WTC11 (cell line): ENCODE data around the gene MEGF11. TPM values are rescaled to one million over a fixed set of nuclear protein-coding genes. Genes with fewer than 3 reads are reported as not detected.

Experiments
- ATAC-seq: fragments of 200-7000 bp; cut with Tn5 transposase; 2 replicates; pipeline ENCODE4 v1.10.0; 2021; ENCODE audit warnings: mild to moderate bottlenecking, moderate library complexity
- CTCF ChIA-PET: fragments of 300-600 bp; sonication (Branson Sonifier 250); formaldehyde crosslinking; loops from one replicate; lab custom pipeline; 2021; ENCODE audit warnings: antibody characterized with exemption; lab: Charles Lee
- POLR2A ChIA-PET: fragments of 350-600 bp; sonication (Branson Sonifier 250); formaldehyde crosslinking; loops from one replicate; lab custom pipeline; 2021; ENCODE audit warnings: antibody characterized with exemption; lab: Charles Lee
- DNase-seq: peaks from one replicate; pipeline ENCODE4 v3.0.0; 2021; ENCODE audit warnings: low spot score
- H3K27ac Mint-ChIP-seq: 2 replicates; pipeline ENCODE4 v1.8.0; 2021; ENCODE audit warnings: mixed read lengths
- H3K27me3 Mint-ChIP-seq: 2 replicates; pipeline ENCODE4 v1.8.0; 2021; ENCODE audit warnings: low read depth, mild to moderate bottlenecking, moderate library complexity, mixed read lengths
- H3K36me3 Mint-ChIP-seq: 2 replicates; pipeline ENCODE4 v1.8.0; 2021; ENCODE audit warnings: mixed read lengths
- H3K4me1 Mint-ChIP-seq: 2 replicates; pipeline ENCODE4 v1.8.0; 2022; ENCODE audit warnings: mixed read lengths
- H3K4me3 Mint-ChIP-seq: 2 replicates; pipeline ENCODE4 v1.8.0; 2021; ENCODE audit warnings: mild to moderate bottlenecking, moderate library complexity, mixed read lengths
- H3K9me3 Mint-ChIP-seq: 2 replicates; pipeline ENCODE4 v1.8.0; 2021; ENCODE audit warnings: mixed read lengths
- CBFB ChIP-seq: sonication (generic); formaldehyde crosslinking; IDR thresholded peaks from 2 replicates; pipeline ENCODE4 v1.8.1; 2022; ENCODE audit warnings: mild to moderate bottlenecking, low read depth, missing genetic modification reagents
- CREB1 ChIP-seq: sonication (generic); formaldehyde crosslinking; IDR thresholded peaks from 2 replicates; pipeline ENCODE4 v1.8.0; 2023; ENCODE audit warnings: mild to moderate bottlenecking, missing genetic modification reagents
- ELF4 ChIP-seq: sonication (generic); formaldehyde crosslinking; IDR thresholded peaks from 2 replicates; pipeline ENCODE4 v1.8.1; 2022; ENCODE audit warnings: low read depth, mild to moderate bottlenecking, moderate library complexity, missing genetic modification reagents
- ESRRA ChIP-seq: sonication (generic); formaldehyde crosslinking; IDR thresholded peaks from 2 replicates; pipeline ENCODE4 v1.8.1; 2022; ENCODE audit warnings: mild to moderate bottlenecking, missing genetic modification reagents, borderline replicate concordance
- FOXK1 ChIP-seq: sonication (generic); formaldehyde crosslinking; IDR thresholded peaks from 2 replicates; pipeline ENCODE4 v1.8.0; 2022; ENCODE audit warnings: mild to moderate bottlenecking, moderate library complexity, missing genetic modification reagents
- FOXP1 ChIP-seq: sonication (generic); formaldehyde crosslinking; IDR thresholded peaks from 2 replicates; pipeline ENCODE4 v1.8.0; 2022; ENCODE audit warnings: missing genetic modification reagents, mild to moderate bottlenecking, moderate library complexity, borderline replicate concordance
- GRHL2 ChIP-seq: fragments of 250-450 bp; sonication (Bioruptor Pico); IDR thresholded peaks from 2 replicates; pipeline ENCODE4 v1.8.0; 2022; ENCODE audit warnings: mild to moderate bottlenecking, moderate library complexity; ENCODE audit not compliant: insufficient replicate concordance, severe bottlenecking
- JAZF1 ChIP-seq: fragments of 250-450 bp; sonication (Bioruptor Pico); IDR thresholded peaks from 2 replicates; pipeline ENCODE4 v1.9.0; 2021; ENCODE audit warnings: moderate library complexity, mild to moderate bottlenecking, inconsistent platforms
- JUN ChIP-seq: sonication (generic); formaldehyde crosslinking; IDR thresholded peaks from 2 replicates; pipeline ENCODE4 v1.8.0; 2023; ENCODE audit warnings: mild to moderate bottlenecking, missing genetic modification reagents
- KAT7 ChIP-seq: sonication (generic); formaldehyde crosslinking; IDR thresholded peaks from 2 replicates; pipeline ENCODE4 v1.8.1; 2023; ENCODE audit warnings: missing genetic modification reagents, mild to moderate bottlenecking, borderline replicate concordance
- MYBL2 ChIP-seq: sonication (generic); formaldehyde crosslinking; IDR thresholded peaks from 2 replicates; pipeline ENCODE4 v1.8.1; 2023; ENCODE audit warnings: mild to moderate bottlenecking, moderate library complexity, missing genetic modification reagents
- NFATC4 ChIP-seq: fragments of 250-450 bp; sonication (Bioruptor Pico); IDR thresholded peaks from 2 replicates; pipeline ENCODE4 v1.9.0; 2021; ENCODE audit warnings: mild to moderate bottlenecking
- NR2C2 ChIP-seq: sonication (generic); formaldehyde crosslinking; IDR thresholded peaks from 2 replicates; pipeline ENCODE4 v1.8.0; 2022; ENCODE audit warnings: mild to moderate bottlenecking, missing genetic modification reagents
- NR3C1 ChIP-seq: sonication (generic); formaldehyde crosslinking; conservative IDR thresholded peaks from 2 replicates; pipeline ENCODE4 v1.8.1; 2023; ENCODE audit warnings: low read depth, mild to moderate bottlenecking, missing genetic modification reagents
- OVOL2 ChIP-seq: fragments of 250-450 bp; sonication (Bioruptor Pico); IDR thresholded peaks from 2 replicates; pipeline ENCODE4 v1.9.0; 2021; ENCODE audit warnings: mild to moderate bottlenecking, borderline replicate concordance
- SMAD3 ChIP-seq: sonication (generic); formaldehyde crosslinking; IDR thresholded peaks from 2 replicates; pipeline ENCODE4 v1.8.0; 2022; ENCODE audit warnings: missing genetic modification reagents, mild to moderate bottlenecking, borderline replicate concordance
- TEAD4 ChIP-seq: sonication (generic); formaldehyde crosslinking; IDR thresholded peaks from 2 replicates; pipeline ENCODE4 v1.8.0; 2022; ENCODE audit warnings: mild to moderate bottlenecking, missing genetic modification reagents
- ZBTB21 ChIP-seq: sonication (generic); formaldehyde crosslinking; IDR thresholded peaks from 2 replicates; pipeline ENCODE4 v1.8.1; 2023; ENCODE audit warnings: mild to moderate bottlenecking, missing genetic modification reagents, borderline replicate concordance
- total RNA-seq: library from RNA; stranded (reverse); gene quantifications from 3 replicates; pipeline ENCODE4 v1.2.3, GENCODE V29; 2021
- TF ChIP-seq, protein P1 (sequence below): sonication (generic); formaldehyde crosslinking; IDR thresholded peaks from 2 replicates; pipeline ENCODE4 v1.8.0; 2023; ENCODE audit warnings: mild to moderate bottlenecking, missing genetic modification reagents
- TF ChIP-seq, protein P2 (sequence below): sonication (generic); formaldehyde crosslinking; IDR thresholded peaks from 2 replicates; pipeline ENCODE4 v1.8.1; 2023; ENCODE audit warnings: mild to moderate bottlenecking, missing genetic modification reagents, borderline replicate concordance
- TF ChIP-seq, protein P3 (sequence below): sonication (generic); formaldehyde crosslinking; IDR thresholded peaks from 2 replicates; pipeline ENCODE4 v1.8.0; 2022; ENCODE audit warnings: mild to moderate bottlenecking, missing genetic modification reagents
- TF ChIP-seq, protein P4 (sequence below): sonication (generic); formaldehyde crosslinking; IDR thresholded peaks from 2 replicates; pipeline ENCODE4 v1.8.0; 2022; ENCODE audit warnings: missing genetic modification reagents

MEGF11 gene
- total RNA-seq, 1 experiment from 2014 or later: 3.3 TPM

DNA sequence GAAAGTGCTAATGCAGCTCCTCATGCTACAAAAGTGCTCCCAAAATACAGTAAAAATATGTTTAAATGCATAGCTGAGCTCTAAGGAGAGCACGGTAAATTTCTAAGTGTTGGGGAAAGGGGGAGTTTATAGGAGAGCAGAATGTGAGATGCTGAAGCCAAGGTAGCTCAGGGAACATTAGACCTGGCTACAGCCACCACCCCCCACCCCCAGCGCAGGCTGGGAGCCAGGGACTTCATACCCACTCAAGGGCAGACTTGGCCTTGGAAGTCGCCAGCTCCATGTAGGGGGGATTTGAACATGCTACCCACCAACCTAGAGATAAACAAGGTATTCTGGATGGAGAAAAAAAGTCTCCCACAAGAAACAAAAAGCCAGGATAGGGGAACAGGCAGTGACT is 142.2 kb downstream of the MEGF11 start:
- Mint-ChIP-seq H3K4me3 (no peak overlapping the region), H3K27me3 (no peaks in the 10 kb centered on the region), H3K36me3 (no peaks in the 10 kb centered on the region), H3K4me1 (peaks cover 28% of the 10 kb centered on the region), H3K27ac (no peak overlapping the region), H3K9me3 (no peaks in the 10 kb centered on the region)
- DNase-seq: no peak
- TF ChIP-seq ZBTB21 (no peak), NR2C2 (CRISPR knock-in tag) (no peak), ELF4 (CRISPR knock-in tag) (no peak), CREB1 (CRISPR knock-in tag) (no peak), FOXK1 (CRISPR knock-in tag) (no peak), NR3C1 (CRISPR knock-in tag) (no peak), JUN (CRISPR knock-in tag) (no peak), ESRRA (CRISPR knock-in tag) (no peak), NFATC4 (CRISPR knock-in tag) (no peak), KAT7 (CRISPR knock-in tag) (no peak), CBFB (CRISPR knock-in tag) (no peak)
- TF ChIP-seq, protein P1, sequence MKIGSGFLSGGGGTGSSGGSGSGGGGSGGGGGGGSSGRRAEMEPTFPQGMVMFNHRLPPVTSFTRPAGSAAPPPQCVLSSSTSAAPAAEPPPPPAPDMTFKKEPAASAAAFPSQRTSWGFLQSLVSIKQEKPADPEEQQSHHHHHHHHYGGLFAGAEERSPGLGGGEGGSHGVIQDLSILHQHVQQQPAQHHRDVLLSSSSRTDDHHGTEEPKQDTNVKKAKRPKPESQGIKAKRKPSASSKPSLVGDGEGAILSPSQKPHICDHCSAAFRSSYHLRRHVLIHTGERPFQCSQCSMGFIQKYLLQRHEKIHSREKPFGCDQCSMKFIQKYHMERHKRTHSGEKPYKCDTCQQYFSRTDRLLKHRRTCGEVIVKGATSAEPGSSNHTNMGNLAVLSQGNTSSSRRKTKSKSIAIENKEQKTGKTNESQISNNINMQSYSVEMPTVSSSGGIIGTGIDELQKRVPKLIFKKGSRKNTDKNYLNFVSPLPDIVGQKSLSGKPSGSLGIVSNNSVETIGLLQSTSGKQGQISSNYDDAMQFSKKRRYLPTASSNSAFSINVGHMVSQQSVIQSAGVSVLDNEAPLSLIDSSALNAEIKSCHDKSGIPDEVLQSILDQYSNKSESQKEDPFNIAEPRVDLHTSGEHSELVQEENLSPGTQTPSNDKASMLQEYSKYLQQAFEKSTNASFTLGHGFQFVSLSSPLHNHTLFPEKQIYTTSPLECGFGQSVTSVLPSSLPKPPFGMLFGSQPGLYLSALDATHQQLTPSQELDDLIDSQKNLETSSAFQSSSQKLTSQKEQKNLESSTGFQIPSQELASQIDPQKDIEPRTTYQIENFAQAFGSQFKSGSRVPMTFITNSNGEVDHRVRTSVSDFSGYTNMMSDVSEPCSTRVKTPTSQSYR: no peak
- TF ChIP-seq, protein P2, sequence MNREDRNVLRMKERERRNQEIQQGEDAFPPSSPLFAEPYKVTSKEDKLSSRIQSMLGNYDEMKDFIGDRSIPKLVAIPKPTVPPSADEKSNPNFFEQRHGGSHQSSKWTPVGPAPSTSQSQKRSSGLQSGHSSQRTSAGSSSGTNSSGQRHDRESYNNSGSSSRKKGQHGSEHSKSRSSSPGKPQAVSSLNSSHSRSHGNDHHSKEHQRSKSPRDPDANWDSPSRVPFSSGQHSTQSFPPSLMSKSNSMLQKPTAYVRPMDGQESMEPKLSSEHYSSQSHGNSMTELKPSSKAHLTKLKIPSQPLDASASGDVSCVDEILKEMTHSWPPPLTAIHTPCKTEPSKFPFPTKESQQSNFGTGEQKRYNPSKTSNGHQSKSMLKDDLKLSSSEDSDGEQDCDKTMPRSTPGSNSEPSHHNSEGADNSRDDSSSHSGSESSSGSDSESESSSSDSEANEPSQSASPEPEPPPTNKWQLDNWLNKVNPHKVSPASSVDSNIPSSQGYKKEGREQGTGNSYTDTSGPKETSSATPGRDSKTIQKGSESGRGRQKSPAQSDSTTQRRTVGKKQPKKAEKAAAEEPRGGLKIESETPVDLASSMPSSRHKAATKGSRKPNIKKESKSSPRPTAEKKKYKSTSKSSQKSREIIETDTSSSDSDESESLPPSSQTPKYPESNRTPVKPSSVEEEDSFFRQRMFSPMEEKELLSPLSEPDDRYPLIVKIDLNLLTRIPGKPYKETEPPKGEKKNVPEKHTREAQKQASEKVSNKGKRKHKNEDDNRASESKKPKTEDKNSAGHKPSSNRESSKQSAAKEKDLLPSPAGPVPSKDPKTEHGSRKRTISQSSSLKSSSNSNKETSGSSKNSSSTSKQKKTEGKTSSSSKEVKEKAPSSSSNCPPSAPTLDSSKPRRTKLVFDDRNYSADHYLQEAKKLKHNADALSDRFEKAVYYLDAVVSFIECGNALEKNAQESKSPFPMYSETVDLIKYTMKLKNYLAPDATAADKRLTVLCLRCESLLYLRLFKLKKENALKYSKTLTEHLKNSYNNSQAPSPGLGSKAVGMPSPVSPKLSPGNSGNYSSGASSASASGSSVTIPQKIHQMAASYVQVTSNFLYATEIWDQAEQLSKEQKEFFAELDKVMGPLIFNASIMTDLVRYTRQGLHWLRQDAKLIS (CRISPR knock-in tag): no peak
- TF ChIP-seq, protein P3, sequence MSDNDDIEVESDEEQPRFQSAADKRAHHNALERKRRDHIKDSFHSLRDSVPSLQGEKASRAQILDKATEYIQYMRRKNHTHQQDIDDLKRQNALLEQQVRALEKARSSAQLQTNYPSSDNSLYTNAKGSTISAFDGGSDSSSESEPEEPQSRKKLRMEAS: no peak
- POLR2A ChIA-PET: no interaction called here
- no peak for ATAC-seq
- CTCF ChIA-PET: no interaction called here

DNA sequence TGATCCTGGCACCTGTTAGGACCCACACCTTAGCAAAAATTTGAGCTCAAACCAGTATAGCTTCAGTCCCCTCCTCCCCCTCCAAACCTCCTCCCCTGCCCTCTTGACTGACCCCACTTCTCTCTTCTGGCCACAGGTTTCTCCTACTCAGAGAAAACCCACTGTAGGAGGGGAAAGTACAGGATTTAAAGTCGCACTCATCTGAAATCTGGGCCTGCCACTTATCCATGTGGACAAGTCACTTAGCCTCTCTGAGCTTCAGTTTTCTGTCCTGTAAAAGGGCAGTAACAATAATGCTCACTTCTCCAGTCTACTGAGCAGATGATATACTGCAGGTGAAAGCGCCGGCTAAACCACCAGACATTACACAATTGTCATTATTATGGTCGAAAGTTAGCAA is 142.7 kb downstream of the MEGF11 start:
- H3K27me3 Mint-ChIP-seq: no peaks in the 10 kb centered on the region
- TF ChIP-seq FOXP1 (CRISPR knock-in tag) (no peak), SMAD3 (CRISPR knock-in tag) (no peak), MYBL2 (CRISPR knock-in tag) (no peak), JAZF1 (CRISPR knock-in tag) (no peak), GRHL2 (CRISPR knock-in tag) (no peak), CBFB (CRISPR knock-in tag) (no peak), TEAD4 (CRISPR knock-in tag) (no peak), OVOL2 (no peak), CREB1 (CRISPR knock-in tag) (no peak)
- TF ChIP-seq, protein P2 (CRISPR knock-in tag): no peak
- TF ChIP-seq, protein P4, sequence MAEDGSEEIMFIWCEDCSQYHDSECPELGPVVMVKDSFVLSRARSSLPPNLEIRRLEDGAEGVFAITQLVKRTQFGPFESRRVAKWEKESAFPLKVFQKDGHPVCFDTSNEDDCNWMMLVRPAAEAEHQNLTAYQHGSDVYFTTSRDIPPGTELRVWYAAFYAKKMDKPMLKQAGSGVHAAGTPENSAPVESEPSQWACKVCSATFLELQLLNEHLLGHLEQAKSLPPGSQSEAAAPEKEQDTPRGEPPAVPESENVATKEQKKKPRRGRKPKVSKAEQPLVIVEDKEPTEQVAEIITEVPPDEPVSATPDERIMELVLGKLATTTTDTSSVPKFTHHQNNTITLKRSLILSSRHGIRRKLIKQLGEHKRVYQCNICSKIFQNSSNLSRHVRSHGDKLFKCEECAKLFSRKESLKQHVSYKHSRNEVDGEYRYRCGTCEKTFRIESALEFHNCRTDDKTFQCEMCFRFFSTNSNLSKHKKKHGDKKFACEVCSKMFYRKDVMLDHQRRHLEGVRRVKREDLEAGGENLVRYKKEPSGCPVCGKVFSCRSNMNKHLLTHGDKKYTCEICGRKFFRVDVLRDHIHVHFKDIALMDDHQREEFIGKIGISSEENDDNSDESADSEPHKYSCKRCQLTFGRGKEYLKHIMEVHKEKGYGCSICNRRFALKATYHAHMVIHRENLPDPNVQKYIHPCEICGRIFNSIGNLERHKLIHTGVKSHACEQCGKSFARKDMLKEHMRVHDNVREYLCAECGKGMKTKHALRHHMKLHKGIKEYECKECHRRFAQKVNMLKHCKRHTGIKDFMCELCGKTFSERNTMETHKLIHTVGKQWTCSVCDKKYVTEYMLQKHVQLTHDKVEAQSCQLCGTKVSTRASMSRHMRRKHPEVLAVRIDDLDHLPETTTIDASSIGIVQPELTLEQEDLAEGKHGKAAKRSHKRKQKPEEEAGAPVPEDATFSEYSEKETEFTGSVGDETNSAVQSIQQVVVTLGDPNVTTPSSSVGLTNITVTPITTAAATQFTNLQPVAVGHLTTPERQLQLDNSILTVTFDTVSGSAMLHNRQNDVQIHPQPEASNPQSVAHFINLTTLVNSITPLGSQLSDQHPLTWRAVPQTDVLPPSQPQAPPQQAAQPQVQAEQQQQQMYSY (CRISPR knock-in tag): no peak

More for the DNA sequence above, 142.7 kb downstream of the MEGF11 start:
- peaks cover 24% of the 10 kb centered on the region for H3K4me1 Mint-ChIP-seq
- no peaks in the 10 kb centered on the region for H3K9me3 Mint-ChIP-seq
- ATAC-seq (no peak), DNase-seq (no peak)
- no peaks in the 10 kb centered on the region for H3K36me3 Mint-ChIP-seq
- POLR2A ChIA-PET: no interaction called here
- no peak overlapping the region for H3K27ac Mint-ChIP-seq
- CTCF ChIA-PET: no interaction called here
- H3K4me3 Mint-ChIP-seq: no peak overlapping the region
